ENCODE results near the gene CAMK4. TPM values are rescaled to one million over a fixed set of nuclear protein-coding genes. Genes with fewer than 3 reads are reported as not detected.

Gene CAMK4
- total RNA-seq, 2 experiments from 2014 or later, result 59.5 to 66.1 TPM

- Mint-ChIP-seq H3K36me3 (ENCODE audit: low read depth) (peaks cover 67% of the 10 kb centered on the region), H3K27ac (no peak overlapping the region), H3K9me3 (peaks cover 20% of the 10 kb centered on the region), H3K4me3 (no peak overlapping the region), H3K4me1 (peaks cover 12% of the 10 kb centered on the region), H3K27me3 (no peaks in the 10 kb centered on the region)
- POLR2A ChIA-PET, result no interaction called here
- CTCF ChIA-PET, result interaction anchor here (1.5 kb wide), 1 partner anchor 11 kb away, joined by 3 read pairs; no protein-coding TSS in a partner anchor
- no peak for DNase-seq
Observed at GRCh38 chr5:111268300-111268699, 44.1 kb downstream of the CAMK4 start.

DNA sequence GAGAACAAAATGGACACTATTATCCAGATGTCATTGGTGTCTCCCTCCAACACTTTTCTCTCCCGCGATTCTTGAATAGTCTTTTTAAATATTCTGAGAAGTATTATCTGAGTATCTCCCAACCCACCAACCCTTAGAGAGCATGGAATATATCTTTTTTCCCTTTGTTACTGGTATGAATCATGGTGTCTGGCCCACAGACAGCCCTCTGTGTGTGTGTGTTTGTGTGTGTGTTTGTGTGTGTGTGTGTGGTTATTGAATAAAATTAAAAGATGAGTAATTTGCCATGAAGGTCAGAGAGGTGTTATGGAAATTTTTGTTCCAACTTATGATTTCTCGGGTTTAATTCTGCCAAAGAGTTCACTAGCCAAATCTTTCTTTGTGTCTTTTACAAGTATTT is 47.7 kb downstream of the CAMK4 start:
- Mint-ChIP-seq H3K27ac (no peak overlapping the region), H3K4me1 (peaks cover 5% of the 10 kb centered on the region), H3K4me3 (no peak overlapping the region), H3K36me3 (ENCODE audit: low read depth) (peaks cover 40% of the 10 kb centered on the region), H3K27me3 (no peaks in the 10 kb centered on the region), H3K9me3 (peaks cover 14% of the 10 kb centered on the region)
- no peak for DNase-seq
- CTCF ChIA-PET, result no interaction called here
- POLR2A ChIA-PET, result interaction anchor here (0.8 kb wide), 1 partner anchor 48 kb away, joined by 3 read pairs; no protein-coding TSS in a partner anchor

DNA sequence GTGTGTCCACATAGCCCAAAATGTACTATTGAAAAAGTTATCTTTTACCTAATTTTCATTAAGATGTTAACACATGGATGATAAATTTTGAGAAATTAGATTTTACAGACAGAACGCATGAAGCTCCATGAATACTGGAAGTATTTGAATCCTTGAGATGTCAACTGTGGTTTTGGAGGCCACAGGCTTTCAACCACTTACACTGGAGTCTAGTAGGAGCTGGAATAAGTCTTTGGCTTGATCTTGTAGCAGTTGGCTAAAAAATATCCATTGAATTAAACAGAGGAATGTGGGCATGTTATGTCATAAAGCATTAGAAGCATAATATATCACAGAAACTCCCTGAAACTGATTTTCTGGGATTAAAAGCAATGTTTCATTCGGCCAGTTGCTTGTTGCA is 52.9 kb downstream of the CAMK4 start:
- peaks cover under 1% of the 10 kb centered on the region for H3K36me3 Mint-ChIP-seq (ENCODE audit: low read depth)
- DNase-seq, result no peak
- POLR2A ChIA-PET, result interaction anchor here (1.6 kb wide), 1 partner anchor 54 kb away, joined by 3 read pairs; no protein-coding TSS in a partner anchor
- no peaks in the 10 kb centered on the region for H3K27me3 Mint-ChIP-seq
- H3K4me3 Mint-ChIP-seq, result no peak overlapping the region
- CTCF ChIA-PET, result interaction anchor here (5.0 to 6.7 kb wide), 2 partner anchors 54 to 119 kb away, joined by 50 to 144 read pairs; partner anchors contain the start of gene CAMK4
- H3K4me1 Mint-ChIP-seq, result peaks cover 10% of the 10 kb centered on the region
- no peaks in the 10 kb centered on the region for H3K9me3 Mint-ChIP-seq
- H3K27ac Mint-ChIP-seq, result no peak overlapping the region

GRCh38 chr5:111278858-111279504 is 54.8 kb downstream of the CAMK4 start:
- no peaks in the 10 kb centered on the region for H3K36me3 Mint-ChIP-seq (ENCODE audit: low read depth)
- H3K27ac Mint-ChIP-seq, result no peak overlapping the region
- no peak overlapping the region for H3K4me3 Mint-ChIP-seq
- peaks cover 10% of the 10 kb centered on the region for H3K4me1 Mint-ChIP-seq
- no peaks in the 10 kb centered on the region for H3K27me3 Mint-ChIP-seq
- ChIA-PET CTCF (interaction anchor here (0.7 to 6.7 kb wide), 25 partner anchors 9 to 539 kb away, joined by 3 to 144 read pairs (median 4); partner anchors contain the start of genes CAMK4 and SLC25A46), POLR2A (interaction anchor here (0.8 to 2.0 kb wide), 5 partner anchors 43 to 123 kb away, joined by 3 to 14 read pairs (median 4); partner anchors contain the start of gene CAMK4)
- no peaks in the 10 kb centered on the region for H3K9me3 Mint-ChIP-seq
- peak; percentile 87 for DNase-seq

GRCh38 chr5:111280282-111280951 is 56.2 kb downstream of the CAMK4 start:
- ChIA-PET CTCF (interaction anchor here (1.3 to 6.7 kb wide), 4 partner anchors 9 to 122 kb away, joined by 3 to 144 read pairs (median 30); partner anchors contain the start of gene CAMK4), POLR2A (interaction anchor here (1.5 kb wide), 1 partner anchor 124 kb away, joined by 4 read pairs; no protein-coding TSS in a partner anchor)
- Mint-ChIP-seq H3K4me1 (peaks cover 10% of the 10 kb centered on the region), H3K4me3 (no peak overlapping the region), H3K27ac (no peak overlapping the region), H3K36me3 (ENCODE audit: low read depth) (no peaks in the 10 kb centered on the region), H3K9me3 (no peaks in the 10 kb centered on the region), H3K27me3 (no peaks in the 10 kb centered on the region)
- DNase-seq, result no peak

GRCh38 chr5:111282798-111283197 is 58.6 kb downstream of the CAMK4 start:
- Mint-ChIP-seq H3K27me3 (no peaks in the 10 kb centered on the region), H3K36me3 (ENCODE audit: low read depth) (no peaks in the 10 kb centered on the region), H3K9me3 (no peaks in the 10 kb centered on the region), H3K27ac (no peak overlapping the region), H3K4me1 (peaks cover 4% of the 10 kb centered on the region), H3K4me3 (no peak overlapping the region)
- ChIA-PET CTCF (interaction anchor here (0.6 to 1.6 kb wide), 3 partner anchors 44 to 125 kb away, joined by 4 to 6 read pairs (median 5); partner anchors contain the start of gene CAMK4), POLR2A (no interaction called here)
- DNase-seq, result no peak

DNA sequence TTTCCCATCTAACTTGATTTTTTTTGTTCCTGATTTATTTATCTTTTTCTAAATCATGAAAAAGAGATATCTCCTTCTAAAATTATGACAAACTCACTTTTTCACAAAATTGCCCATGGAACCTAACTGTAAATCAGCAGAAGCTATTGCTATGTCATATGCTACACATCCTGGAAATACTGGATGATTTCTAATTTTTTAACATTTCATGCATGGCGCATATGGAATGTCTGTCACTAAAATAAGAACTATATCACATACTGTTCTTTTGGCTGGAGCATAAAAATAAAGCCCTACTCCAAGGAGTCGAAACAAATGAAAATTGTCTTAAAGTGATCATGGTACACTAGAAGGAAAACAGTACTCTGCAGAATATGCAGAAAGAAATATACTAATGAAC is 60.6 kb downstream of the CAMK4 start:
- CTCF ChIA-PET, result interaction anchor here (1.1 kb wide), 1 partner anchor 127 kb away, joined by 3 read pairs; no protein-coding TSS in a partner anchor
- Mint-ChIP-seq H3K27me3 (no peaks in the 10 kb centered on the region), H3K9me3 (peaks cover 6% of the 10 kb centered on the region)

GRCh38 chr5:111294551-111294950 is 70.4 kb downstream of the CAMK4 start:
- POLR2A ChIA-PET, result interaction anchor here (0.6 kb wide), 1 partner anchor 198 kb away, joined by 3 read pairs; no protein-coding TSS in a partner anchor
- CTCF ChIA-PET, result no interaction called here
- peaks cover 19% of the 10 kb centered on the region for H3K36me3 Mint-ChIP-seq (ENCODE audit: low read depth)
- H3K9me3 Mint-ChIP-seq, result peaks cover 17% of the 10 kb centered on the region
- no peak for DNase-seq
- no peak overlapping the region for H3K4me3 Mint-ChIP-seq
- H3K4me1 Mint-ChIP-seq, result peaks cover 2% of the 10 kb centered on the region
- H3K27me3 Mint-ChIP-seq, result no peaks in the 10 kb centered on the region
- no peak overlapping the region for H3K27ac Mint-ChIP-seq

More for the DNA sequence above, 60.6 kb downstream of the CAMK4 start:
- no peak overlapping the region for H3K27ac Mint-ChIP-seq
- peaks cover 10% of the 10 kb centered on the region for H3K36me3 Mint-ChIP-seq (ENCODE audit: low read depth)
- DNase-seq, result no peak
- H3K4me3 Mint-ChIP-seq, result no peak overlapping the region
- no peaks in the 10 kb centered on the region for H3K4me1 Mint-ChIP-seq
- POLR2A ChIA-PET, result no interaction called here

GRCh38 chr5:111295649-111296048 is 71.5 kb downstream of the CAMK4 start:
- no peaks in the 10 kb centered on the region for H3K27me3 Mint-ChIP-seq
- CTCF ChIA-PET, result no interaction called here
- H3K36me3 Mint-ChIP-seq (ENCODE audit: low read depth), result peaks cover 20% of the 10 kb centered on the region
- POLR2A ChIA-PET, result no interaction called here
- no peak for DNase-seq
- no peak overlapping the region for H3K27ac Mint-ChIP-seq
- peaks cover 12% of the 10 kb centered on the region for H3K9me3 Mint-ChIP-seq
- H3K4me1 Mint-ChIP-seq, result peaks cover 7% of the 10 kb centered on the region
- H3K4me3 Mint-ChIP-seq, result no peak overlapping the region

- Mint-ChIP-seq H3K4me3 (no peak overlapping the region), H3K27me3 (no peaks in the 10 kb centered on the region), H3K4me1 (peaks cover 7% of the 10 kb centered on the region), H3K27ac (no peak overlapping the region), H3K9me3 (peaks cover 15% of the 10 kb centered on the region), H3K36me3 (ENCODE audit: low read depth) (peaks cover 24% of the 10 kb centered on the region)
- POLR2A ChIA-PET, result no interaction called here
- CTCF ChIA-PET, result interaction anchor here (1.7 kb wide), 1 partner anchor 17 kb away, joined by 4 read pairs; no protein-coding TSS in a partner anchor
- DNase-seq, result no peak
Observed at GRCh38 chr5:111296570-111296969, 72.4 kb downstream of the CAMK4 start.

DNA sequence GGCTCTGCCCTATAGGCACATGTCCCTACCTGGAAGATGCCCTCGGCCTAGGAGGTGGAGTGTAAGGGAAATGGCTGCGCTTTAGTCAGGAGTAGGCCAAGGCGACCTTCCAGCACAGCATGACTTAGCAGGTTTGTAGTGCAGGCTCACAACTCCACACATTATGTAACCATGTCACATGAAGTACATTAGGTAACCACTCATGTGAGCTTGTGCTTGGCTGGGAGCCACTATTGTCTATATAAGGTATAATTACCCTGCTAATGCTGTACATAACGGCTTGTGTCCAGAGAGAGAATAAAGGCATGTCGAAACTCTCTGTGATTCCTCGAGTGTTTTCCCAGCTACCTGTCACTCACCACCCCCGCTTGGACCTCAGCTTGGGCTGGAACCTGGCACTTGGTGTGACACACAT is 74.9 kb downstream of the CAMK4 start:
- Mint-ChIP-seq H3K4me3 (no peak overlapping the region), H3K9me3 (peaks cover 18% of the 10 kb centered on the region)
- CTCF ChIA-PET, result no interaction called here

DNA sequence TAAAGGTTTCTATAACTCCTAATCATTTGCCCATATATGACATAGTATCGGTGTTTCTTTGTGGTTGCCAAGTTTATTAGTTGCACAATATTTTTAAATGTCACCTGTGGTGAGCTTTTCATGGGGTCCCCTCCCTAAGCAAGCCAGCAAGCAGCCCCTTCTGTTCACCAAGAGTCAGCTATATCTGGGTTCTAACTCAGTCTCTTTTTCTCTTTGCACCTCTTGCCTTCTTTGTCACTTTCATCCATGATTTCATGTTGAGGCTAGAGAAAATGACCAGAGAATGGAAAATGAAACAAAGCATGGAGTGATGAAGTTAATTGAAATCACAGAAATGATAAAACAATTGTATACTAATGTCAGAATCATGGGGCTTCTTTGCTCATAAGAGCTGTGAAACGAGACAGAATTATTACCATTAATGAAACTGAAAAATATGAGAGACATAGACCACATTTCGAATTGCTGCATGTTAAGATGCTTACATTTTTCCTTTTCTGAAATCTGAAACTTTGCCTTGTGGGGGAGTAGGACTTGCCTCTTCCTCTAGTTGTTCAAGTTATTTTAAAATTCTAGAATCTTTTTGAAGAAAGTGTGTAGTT is 75.7 kb downstream of the CAMK4 start:
- Mint-ChIP-seq H3K27me3 (no peaks in the 10 kb centered on the region), H3K36me3 (ENCODE audit: low read depth) (peaks cover 28% of the 10 kb centered on the region), H3K9me3 (peaks cover 18% of the 10 kb centered on the region), H3K4me3 (no peak overlapping the region), H3K27ac (no peak overlapping the region), H3K4me1 (peaks cover 7% of the 10 kb centered on the region)
- ChIA-PET POLR2A (no interaction called here), CTCF (no interaction called here)
- no peak for DNase-seq

More for the DNA sequence above, 74.9 kb downstream of the CAMK4 start:
- Mint-ChIP-seq H3K4me1 (peaks cover 7% of the 10 kb centered on the region), H3K36me3 (ENCODE audit: low read depth) (peaks cover 28% of the 10 kb centered on the region), H3K27me3 (no peaks in the 10 kb centered on the region), H3K27ac (no peak overlapping the region)
- POLR2A ChIA-PET, result no interaction called here
- DNase-seq, result no peak

GRCh38 chr5:111301264-111301663 is 77.1 kb downstream of the CAMK4 start:
- Mint-ChIP-seq H3K27me3 (no peaks in the 10 kb centered on the region), H3K4me1 (peaks cover 7% of the 10 kb centered on the region), H3K9me3 (peaks cover 18% of the 10 kb centered on the region), H3K4me3 (no peak overlapping the region), H3K36me3 (ENCODE audit: low read depth) (peaks cover 28% of the 10 kb centered on the region), H3K27ac (no peak overlapping the region)
- no peak for DNase-seq
- POLR2A ChIA-PET, result no interaction called here
- CTCF ChIA-PET, result no interaction called here
